GM10266 (cell line): Measurements from ENCODE around the gene HIBCH.
"Not testable (repeated sequence)": the region's sequence is repeated elsewhere in the genome, so short reads cannot be mapped to it uniquely, and the experiment has no call there.

Experiments used
- DNase-seq: peaks from one replicate; pipeline ENCODE4 v3.0.0; 2012; ENCODE audit errors: extremely low spot score
- CTCF ChIP-seq: IDR thresholded peaks from 2 replicates; pipeline ENCODE4 v1.5.1; 2012; ENCODE audit warnings: mild to moderate bottlenecking, low read depth; ENCODE audit not compliant: control insufficient read depth, insufficient read depth; ENCODE audit errors: missing control alignments

HIBCH gene

DNA sequence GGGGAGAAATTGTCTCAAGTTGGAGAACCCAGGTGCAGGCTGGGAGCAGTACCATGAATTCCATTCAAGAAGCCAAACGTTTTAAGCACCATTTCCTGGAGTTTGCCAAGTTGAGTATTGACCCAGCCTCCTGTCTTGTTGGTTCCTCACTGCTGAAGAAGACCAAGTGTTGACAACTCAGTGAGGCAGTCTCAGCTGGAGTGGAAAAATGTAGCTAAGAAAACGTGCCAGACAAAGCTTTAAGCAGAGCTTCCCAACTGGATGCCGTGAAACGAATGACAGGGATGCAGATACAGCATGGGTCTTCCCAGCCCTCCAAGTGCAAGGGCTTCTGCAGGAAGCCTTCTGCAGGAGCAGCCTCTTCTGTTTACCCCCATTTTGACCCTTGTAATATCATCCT lies 23.0 kb upstream of the HIBCH start:
- TF ChIP-seq CTCF = no peak
- no peak for DNase-seq

DNA sequence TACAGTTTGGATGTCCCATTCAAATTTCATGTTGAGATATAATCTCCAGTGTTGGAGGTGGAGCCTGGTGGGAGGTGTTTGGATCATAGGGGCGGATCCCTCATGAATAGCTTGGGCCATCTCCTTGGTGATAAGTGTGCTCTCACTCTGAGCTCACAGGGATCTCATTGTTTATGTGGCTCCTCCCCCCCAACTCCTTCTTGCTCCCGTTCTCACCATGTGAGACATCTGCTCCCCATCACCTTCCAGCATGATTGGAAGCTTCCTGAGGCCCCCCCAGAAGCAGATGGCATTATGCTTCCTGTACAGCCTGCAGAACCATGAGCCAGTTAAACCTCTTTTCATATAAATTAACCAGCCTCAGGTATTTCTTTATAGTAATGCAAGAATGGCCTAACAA lies 20.7 kb upstream of the HIBCH start:
- TF ChIP-seq CTCF = no peak
- no peak for DNase-seq

DNA sequence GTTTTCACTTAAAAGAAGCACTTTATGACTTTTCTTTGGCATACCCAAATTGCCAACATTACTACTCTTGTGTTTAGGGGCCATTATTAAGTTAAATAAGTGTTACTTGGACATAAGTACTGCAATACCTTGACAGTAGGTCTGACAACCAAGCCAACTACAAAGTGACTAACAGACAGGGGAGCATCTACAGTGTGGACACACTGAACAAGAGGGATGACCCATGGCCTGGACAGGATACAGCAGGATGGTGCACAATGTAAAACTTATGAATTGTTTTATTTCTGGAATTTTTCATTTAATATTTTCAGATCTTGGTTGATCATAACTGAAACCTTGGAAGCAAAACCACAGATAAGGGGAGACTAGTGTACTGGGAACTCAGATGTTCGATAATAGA lies 19.8 kb upstream of the HIBCH start:
- DNase-seq = no peak
- no peak for TF ChIP-seq CTCF

- DNase-seq = no peak
- TF ChIP-seq CTCF = peak; percentile 20
These were observed 18.8 kb upstream of the HIBCH start for GRCh38 chr2:190338453-190338852.

DNA sequence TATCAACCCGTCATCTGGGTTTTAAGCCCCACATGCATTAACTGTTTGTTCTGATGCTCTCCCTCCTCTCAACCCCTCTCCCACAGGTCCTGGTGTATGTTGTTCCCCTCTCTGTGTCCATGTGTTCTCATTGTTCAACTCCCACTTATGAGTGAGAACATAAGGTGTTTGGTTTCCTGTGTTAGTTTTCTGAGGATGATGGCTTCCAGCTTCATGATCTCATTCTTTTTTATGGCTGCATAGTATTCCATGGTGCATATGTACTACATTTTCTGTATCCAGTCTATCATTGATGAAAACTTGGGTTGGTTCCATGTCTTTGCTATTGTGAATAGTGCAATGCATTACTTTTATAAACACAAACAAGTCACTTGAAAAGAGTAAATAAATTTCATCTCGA lies 16.8 kb upstream of the HIBCH start:
- no peak for DNase-seq
- no peak for TF ChIP-seq CTCF

- not testable (repeated sequence) for DNase-seq
These were observed 16.0 kb upstream of the HIBCH start for GRCh38 chr2:190335584-190335983.

GRCh38 chr2:190335225-190335559 lies 15.6 kb upstream of the HIBCH start:
- TF ChIP-seq CTCF = no peak
- no peak for DNase-seq

DNA sequence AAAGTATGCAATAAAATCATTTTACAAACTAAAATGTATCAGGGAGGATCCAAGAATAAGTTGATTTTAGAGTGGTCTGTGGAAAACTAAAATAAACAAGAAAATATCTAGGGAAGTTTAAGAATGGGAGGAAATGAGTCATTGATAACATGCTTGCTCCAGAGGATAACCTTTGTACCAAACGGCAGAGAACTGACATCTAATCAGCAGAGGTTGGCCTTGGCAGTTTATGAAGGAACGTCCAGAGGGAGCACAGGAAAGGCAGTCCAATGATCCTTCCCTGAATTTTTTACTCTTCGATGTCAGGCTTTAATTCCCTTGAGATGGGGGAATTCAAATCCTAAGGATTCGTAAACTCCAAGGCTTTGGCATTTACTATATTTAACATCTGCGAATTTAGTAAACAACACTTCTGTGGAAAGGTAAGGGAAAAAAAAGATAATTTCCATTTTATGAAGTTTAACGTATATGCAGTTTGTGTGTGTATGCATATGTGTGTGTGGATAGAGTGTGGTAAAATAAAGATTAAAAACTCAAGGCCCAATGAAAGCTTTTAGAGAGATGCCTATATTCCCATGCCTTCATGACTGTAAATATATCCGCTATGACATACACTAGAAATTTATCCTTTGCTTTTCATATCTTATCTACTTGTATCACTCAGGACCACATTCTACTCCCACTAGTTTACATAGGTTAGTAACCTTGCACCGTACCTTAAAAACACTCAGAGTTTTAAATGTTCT lies 15.0 kb upstream of the HIBCH start:
- DNase-seq = no peak
- no peak for TF ChIP-seq CTCF
